Measurements from ENCODE around the gene ALG14.
"Not testable (repeated sequence)": the region's sequence is repeated elsewhere in the genome, so short reads cannot be mapped to it uniquely, and the experiment has no call there.

The ALG14 gene

GRCh38 chr1:94953746-94954145 lies 119.0 kb downstream of the ALG14 start:
- no peak for DNase-seq (ENCODE audit: low read depth, low spot score)

- no peak for DNase-seq (ENCODE audit: low read depth, low spot score)
These were observed 119.6 kb downstream of the ALG14 start for GRCh38 chr1:94953107-94953506.

- DNase-seq (ENCODE audit: low read depth, low spot score), result no peak
These were observed 120.2 kb downstream of the ALG14 start for GRCh38 chr1:94952539-94952938.

DNA sequence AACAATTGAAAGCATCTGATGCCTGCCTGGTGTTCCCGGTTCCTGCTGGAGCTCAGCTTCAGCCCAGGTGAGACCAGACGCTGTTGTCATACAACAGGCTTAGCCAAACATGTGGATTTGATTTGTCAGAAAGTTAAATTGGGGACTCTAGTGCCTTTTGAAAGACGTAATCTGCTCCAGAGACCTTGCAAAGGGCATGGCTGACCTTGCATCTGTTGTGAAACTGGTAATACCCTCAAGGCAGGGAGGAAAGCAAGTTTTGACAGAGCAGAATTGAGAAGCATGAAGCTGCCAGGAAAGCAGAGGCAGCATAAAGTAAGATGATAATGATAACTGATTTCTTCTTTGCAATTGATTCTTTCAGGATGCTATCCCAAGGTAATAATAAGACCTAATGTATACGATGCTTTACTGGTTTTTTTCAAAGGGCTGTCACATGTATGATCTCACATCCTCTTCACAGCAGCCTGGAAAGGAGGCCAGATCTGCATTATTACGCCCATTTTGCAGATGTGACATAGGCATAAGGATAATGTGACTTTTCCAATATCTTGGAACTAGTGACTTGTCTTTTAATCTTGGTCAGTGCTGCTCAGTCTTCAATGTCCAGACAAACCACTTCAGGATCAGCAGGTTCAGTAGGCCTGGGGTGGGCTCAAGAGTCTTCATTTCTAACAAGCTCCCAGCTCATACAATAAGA lies 121.1 kb downstream of the ALG14 start:
- DNase-seq (ENCODE audit: low read depth, low spot score), result no peak

DNA sequence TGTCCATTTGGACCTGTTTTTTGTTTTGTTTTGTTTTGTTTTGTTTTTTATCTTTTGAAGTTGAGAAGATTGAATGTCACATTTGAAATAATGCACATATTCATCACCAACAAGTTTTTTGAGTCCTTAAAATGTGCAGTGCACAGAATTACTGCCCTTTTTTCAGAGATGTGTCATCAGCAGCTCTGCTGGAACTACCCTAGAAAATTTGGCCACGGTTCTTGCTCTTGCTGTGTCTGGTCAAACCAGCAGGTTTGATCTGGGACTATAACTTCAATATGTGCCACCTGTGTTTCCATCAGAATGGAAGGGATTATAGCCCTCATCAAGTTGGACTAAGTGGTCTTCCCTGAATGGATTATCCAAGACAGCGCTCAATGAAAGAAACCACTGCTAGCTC lies 121.7 kb downstream of the ALG14 start:
- no peak for DNase-seq (ENCODE audit: low read depth, low spot score)

DNA sequence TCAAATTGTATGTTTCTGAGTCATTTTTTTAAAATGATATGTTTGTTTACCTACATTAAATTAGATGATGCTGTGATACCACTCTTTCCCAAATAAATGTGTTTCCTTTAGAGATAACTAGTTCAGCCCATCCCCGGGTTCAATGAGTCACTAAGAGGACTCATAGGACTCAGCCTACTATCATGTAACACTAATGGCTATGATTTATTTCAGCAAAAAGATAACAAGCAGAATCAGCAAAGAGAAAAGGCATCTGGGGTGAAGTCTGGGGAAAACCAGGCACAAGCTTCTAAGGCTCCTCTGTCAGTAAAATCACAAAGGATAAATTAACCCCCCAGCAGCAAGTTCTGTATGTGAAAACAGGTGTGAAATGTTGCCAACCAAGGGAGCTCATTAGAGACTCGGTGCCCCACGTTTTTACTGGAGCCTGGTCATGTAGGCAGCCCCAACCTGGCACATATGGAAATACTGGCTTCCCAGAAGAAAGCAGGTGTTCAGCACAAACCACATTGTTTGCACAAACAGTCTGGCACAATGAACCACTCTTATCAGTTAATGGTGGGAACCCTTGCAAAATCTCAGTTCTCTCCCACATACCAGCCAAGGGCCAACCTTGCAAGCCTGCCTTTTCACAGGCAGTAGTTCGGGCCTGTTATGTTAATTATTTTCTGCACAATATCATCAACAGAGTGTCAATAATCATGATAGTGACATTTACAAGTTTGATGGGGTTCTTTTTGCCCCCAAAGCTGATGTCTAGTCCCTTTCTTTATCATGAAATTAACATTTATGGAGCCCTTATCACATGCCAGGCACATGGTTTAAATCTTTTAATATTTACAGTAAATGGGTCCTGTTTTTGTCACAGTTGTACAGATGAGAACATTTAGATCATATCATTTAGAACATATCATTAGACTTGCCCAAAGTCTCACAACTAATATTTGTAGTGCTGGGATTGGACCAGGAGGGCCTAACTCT lies 122.8 kb downstream of the ALG14 start:
- no peak for DNase-seq (ENCODE audit: low read depth, low spot score)

- no peak for DNase-seq (ENCODE audit: low read depth, low spot score)
These were observed 125.3 kb downstream of the ALG14 start for GRCh38 chr1:94947437-94947836.

DNA sequence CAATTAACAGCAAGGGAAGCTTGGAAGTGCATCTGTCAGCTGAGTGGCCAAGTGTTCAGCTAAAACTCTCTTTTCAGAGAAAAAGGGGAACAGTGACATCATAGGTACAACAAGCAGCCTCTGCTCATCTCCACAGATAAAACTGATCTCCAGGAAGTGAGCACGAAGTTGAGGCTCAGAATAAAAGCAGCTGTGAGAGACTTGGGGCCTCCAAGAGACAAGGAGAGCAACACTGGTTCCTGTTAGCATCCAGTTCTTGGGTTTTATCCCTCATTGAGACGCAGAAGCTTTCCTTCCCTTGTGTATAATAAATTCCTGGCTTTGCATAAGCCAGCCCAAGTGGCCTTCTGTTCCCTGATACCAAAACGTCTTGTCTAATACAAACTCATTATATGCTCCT lies 125.9 kb downstream of the ALG14 start:
- DNase-seq (ENCODE audit: low read depth, low spot score), result no peak

DNA sequence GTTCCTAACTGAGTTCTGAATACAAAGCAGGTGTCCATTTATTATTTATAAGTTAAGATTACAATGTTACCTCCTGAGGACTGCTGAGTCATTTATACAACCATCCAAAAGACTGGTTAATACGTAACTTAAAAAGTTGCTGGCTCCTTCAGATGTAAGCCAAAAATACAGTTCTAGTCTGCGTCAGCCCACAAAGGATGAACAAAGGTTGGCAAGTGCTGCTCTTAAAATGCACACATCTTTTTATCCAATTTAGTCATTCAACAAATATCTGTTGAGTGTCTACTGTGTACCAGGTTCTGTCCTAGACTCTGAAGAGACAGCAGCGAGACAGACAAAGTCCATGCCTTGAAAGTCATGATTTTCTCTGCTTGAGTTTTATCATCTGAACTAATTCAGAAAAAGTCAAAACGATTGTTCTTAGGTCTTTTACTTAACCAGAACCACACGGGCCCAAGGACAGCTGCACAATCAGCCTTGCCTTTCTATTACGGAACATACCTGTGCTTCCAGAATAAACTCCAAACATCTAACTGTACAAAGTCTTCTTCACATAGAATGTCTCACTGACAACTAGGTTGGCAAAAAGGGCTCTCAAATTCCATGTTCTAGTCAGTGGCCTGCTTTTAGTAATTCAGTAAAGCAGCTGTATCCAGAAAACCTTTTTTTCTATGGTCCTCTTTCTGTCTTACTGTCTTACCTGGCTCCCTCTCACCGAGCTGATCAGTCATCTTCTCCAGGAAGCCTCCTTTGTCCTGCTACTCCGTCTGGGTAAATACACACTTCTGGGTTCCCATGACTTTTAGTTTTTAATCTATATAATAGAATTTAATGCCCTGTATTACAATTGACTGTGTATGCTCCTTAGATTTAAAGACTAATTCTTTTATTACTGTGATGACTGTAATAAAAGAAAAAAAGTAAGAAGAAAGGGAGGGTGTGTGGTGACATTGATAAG lies 130.3 kb downstream of the ALG14 start:
- no peak for DNase-seq (ENCODE audit: low read depth, low spot score)

DNA sequence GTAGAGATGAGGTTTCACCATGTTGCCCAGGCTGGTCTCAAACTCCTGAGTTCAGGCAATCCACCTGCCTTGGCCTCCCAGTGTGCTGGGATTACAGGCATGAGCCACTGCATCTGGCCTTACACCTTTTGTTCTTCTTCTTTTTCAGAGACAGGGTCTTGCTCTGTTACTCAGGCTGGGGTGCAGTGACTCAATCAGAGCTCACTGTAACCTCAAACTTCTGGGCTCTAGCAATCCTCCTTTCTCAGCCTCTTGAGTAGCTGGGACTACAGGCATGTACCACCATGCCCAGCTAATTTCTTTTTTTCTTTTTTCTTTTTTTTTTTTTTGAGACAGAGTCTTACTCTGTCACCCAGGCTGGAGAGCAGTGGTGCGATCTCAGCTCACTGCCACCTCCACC lies 131.3 kb downstream of the ALG14 start:
- not testable (repeated sequence) for DNase-seq (ENCODE audit: low read depth, low spot score)

- DNase-seq (ENCODE audit: low read depth, low spot score), result no peak
These were observed 132.0 kb downstream of the ALG14 start for GRCh38 chr1:94940738-94941137.

- DNase-seq (ENCODE audit: low read depth, low spot score), result no peak
These were observed 134.9 kb downstream of the ALG14 start for GRCh38 chr1:94937820-94938219.

- no peak for DNase-seq (ENCODE audit: low read depth, low spot score)
These were observed 135.7 kb downstream of the ALG14 start for GRCh38 chr1:94936861-94937620.

DNA sequence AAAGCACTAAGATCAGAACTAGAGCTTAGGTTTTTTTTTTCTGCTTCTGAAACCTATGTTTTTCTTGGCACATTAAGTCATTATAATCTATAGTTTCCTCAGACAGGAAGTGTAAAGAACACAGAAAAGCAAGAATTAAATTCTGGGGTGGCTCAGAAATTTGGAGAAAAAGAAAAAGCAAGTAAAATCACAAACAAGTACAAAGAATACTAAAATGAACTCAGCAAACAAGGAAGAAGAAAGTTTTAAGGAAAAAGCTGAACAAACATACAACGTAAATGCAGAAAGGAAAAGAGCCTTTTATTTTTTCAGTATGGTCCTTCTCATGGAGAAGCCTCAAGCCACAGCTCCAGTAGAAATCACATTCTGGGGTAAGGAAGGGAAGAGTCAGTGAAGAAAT lies 137.3 kb downstream of the ALG14 start:
- DNase-seq (ENCODE audit: low read depth, low spot score), result no peak

- DNase-seq (ENCODE audit: low read depth, low spot score), result no peak
These were observed 137.7 kb downstream of the ALG14 start for GRCh38 chr1:94935034-94935433.

- no peak for DNase-seq (ENCODE audit: low read depth, low spot score)
These were observed 138.2 kb downstream of the ALG14 start for GRCh38 chr1:94934551-94934950.

DNA sequence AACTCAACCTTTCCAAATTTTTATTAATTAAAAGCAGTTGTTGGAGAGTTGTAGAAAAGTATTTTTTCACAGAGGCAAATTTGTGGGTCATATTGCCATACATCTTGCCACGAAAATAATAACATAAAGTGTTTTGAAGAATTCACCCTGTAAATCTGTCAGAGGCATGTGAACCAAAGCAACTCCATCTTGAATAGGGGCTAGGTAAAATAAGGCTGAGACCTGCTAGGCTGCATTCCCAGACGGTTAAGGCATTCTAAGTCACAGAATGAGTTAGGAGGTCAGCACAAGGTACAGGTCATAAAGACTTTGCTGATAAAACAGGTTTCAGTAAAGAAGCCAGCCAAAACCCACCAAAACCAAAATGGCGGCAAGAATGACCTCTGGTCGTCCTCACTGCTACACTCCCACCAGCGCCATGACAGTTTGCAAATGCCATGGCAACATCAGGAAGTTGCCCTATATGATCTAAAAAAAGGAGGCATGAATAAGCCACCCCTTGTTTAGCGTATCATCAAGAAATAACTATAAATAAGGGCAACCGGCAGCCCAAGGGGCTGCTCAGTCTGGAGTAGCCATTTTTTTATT lies 141.4 kb downstream of the ALG14 start:
- DNase-seq (ENCODE audit: low read depth, low spot score), result no peak

DNA sequence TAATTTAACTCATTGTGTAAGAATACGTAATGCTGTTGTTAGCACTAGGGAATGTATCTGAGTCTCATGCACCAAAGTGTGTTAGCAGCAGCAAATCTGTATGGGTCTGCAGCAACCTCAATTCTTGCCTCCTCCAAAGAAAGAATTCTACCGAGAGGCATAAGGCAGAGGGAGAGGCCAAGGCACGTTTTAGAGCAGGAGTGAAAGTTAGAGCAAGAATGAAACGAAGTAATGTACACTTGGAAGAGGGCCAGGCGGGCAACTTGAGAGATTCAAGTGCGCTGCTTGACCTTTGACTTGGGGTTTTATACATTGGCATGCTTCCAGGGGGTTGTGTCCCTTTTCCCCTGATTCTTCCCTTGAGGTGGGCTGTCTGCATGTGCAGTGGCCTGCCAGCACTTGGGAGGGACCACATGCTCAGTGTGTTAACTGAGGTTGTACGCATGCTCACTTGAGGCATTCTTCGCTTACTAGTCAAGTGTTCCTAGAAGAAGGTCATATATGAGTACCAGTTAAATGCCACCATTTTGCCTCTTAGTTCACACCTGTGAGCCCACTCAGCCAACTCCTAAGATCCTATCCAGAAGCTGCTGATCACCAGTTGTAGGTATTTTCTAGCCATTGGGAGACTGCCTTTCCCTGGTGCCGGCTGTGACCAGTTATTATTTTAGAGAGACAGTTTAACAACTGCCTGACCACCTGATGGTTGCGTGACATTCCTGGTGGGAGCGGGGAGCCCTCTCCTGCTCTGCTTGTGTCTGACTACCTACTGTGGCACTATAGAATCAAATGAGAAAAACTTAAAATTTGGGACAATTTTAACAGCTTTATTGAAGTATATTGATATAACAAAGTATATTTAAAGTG lies 143.2 kb downstream of the ALG14 start:
- DNase-seq (ENCODE audit: low read depth, low spot score), result no peak

- no peak for DNase-seq (ENCODE audit: low read depth, low spot score)
These were observed 144.3 kb downstream of the ALG14 start for GRCh38 chr1:94928293-94928939.
